DOHH2 (cell line): Measurements from ENCODE around the gene SPR.
A peak's percentile ranks its signal among the peaks of the same experiment; 100 is the strongest.

Source experiments
- H3F3A ChIP-seq: fragments of 200-600 bp; sonication (generic), shearing (Covaris generic); 2 replicates; pipeline ENCODE4 v1.6.0; 2016; ENCODE audit warnings: antibody characterized with exemption, mild to moderate bottlenecking; ENCODE audit not compliant: control insufficient read depth, insufficient read depth
- H3K27ac ChIP-seq: fragments of 200-600 bp; sonication (generic); 2 replicates; pipeline ENCODE4 v1.5.1; 2014; ENCODE audit warnings: low read depth, mild to moderate bottlenecking, low read length, moderate library complexity
- H3K27me3 ChIP-seq: fragments of 200-600 bp; sonication (generic); 2 replicates; pipeline ENCODE4 v1.6.1; 2014; ENCODE audit warnings: mild to moderate bottlenecking, low read length, mixed read lengths; ENCODE audit not compliant: control insufficient read depth
- H3K36me3 ChIP-seq: fragments of 200-600 bp; sonication (generic); 2 replicates; pipeline ENCODE4 v1.6.1; 2014; ENCODE audit warnings: mild to moderate bottlenecking, low read length, moderate library complexity, mixed read lengths; ENCODE audit not compliant: control insufficient read depth
- H3K4me1 ChIP-seq: fragments of 200-600 bp; sonication (generic); 2 replicates; pipeline ENCODE4 v1.6.1; 2014; ENCODE audit warnings: mild to moderate bottlenecking, low read length, mixed read lengths; ENCODE audit not compliant: control insufficient read depth
- H3K4me2 ChIP-seq: fragments of 200-600 bp; sonication (generic); 2 replicates; pipeline ENCODE4 v1.6.0; 2014; ENCODE audit warnings: mild to moderate bottlenecking, low read length, moderate library complexity
- H3K4me3 ChIP-seq: fragments of 200-600 bp; sonication (generic); 2 replicates; pipeline ENCODE4 v1.5.1; 2014; ENCODE audit warnings: mild to moderate bottlenecking, low read length, mixed read lengths
- H3K79me2 ChIP-seq: fragments of 200-600 bp; sonication (generic); 2 replicates; pipeline ENCODE4 v1.6.1; 2014; ENCODE audit warnings: mild to moderate bottlenecking, low read length, mixed read lengths; ENCODE audit not compliant: control insufficient read depth
- H3K9me2 ChIP-seq: fragments of 200-600 bp; sonication (generic); replicated peaks from 2 replicates; pipeline ENCODE4 v1.6.1; 2014; ENCODE audit warnings: mild to moderate bottlenecking, low read length, mixed read lengths; ENCODE audit not compliant: control insufficient read depth
- H3K9me3 ChIP-seq: fragments of 200-600 bp; sonication (generic); 2 replicates; pipeline ENCODE4 v1.6.1; 2014; ENCODE audit warnings: antibody characterized with exemption, low read length, mixed read lengths; ENCODE audit not compliant: control insufficient read depth, insufficient read depth
- H4K20me1 ChIP-seq: fragments of 200-600 bp; sonication (generic); 2 replicates; pipeline ENCODE4 v1.6.0; 2014; ENCODE audit warnings: low read depth, mild to moderate bottlenecking, antibody characterized with exemption, low read length, moderate library complexity; ENCODE audit not compliant: control insufficient read depth, insufficient read depth
- EZH2phosphoT487 ChIP-seq: fragments of 200-600 bp; sonication (generic); IDR thresholded peaks from 2 replicates; pipeline ENCODE4 v1.6.1; 2017; ENCODE audit warnings: borderline replicate concordance, mild to moderate bottlenecking, antibody characterized with exemption, low read length, moderate library complexity, mixed read lengths
- TF ChIP-seq, protein P1 (sequence below): fragments of 200-600 bp; sonication (generic); IDR thresholded peaks from one replicate; pipeline ENCODE4 v1.5.1; 2014; ENCODE audit warnings: antibody characterized with exemption, mild to moderate bottlenecking, low read depth, low read length; ENCODE audit not compliant: poor library complexity, severe bottlenecking

The SPR gene

DNA sequence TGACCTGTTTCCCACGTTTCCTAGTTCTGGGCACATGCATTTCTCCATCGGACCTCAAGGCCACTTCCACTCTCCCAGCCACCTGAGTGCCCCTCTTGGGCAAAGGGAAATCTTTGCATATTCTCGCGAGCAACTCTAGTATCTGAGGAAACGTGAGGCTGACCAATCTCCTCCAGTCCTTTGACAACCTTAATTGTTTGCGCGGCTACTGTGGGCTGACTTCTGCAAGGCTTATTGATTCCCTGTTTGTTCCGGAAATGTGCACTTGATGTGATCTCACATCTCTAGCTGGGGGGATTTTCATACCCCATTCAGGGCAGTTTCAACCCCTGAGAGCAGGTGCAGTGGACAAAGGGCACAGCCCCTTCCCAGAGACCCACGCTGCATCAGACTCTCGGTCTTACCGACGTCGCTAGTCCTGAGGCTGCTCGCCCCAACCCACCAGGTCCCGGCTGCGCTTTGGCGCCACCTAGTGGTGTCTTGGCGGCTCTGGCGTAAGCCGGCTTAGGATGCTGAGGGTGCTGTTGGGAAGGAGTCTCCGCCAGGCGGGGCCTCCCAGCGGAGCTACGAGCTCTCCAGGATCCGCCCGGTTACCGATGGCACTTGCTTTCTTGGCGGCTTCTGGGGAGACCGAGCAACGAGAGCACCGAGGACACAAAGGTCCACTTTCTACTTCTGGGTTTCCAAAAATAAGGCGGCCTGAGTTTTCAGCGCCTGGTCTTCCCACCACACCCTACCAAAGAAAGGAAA is 24.8 kb upstream of the SPR start:
- Histone ChIP-seq H3K79me2 (no peaks in the 10 kb centered on the region), H4K20me1 (no peaks in the 10 kb centered on the region), H3K27ac (no peak overlapping the region), H3F3A (no peaks in the 10 kb centered on the region), H3K9me2 (no peaks in the 10 kb centered on the region), H3K4me2 (peak overlapping the region; percentile 44), H3K9me3 (no peaks in the 10 kb centered on the region), H3K36me3 (no peaks in the 10 kb centered on the region), H3K27me3 (peaks cover 5% of the 10 kb centered on the region; the same call in 1 of the 2 replicates), H3K4me3 (no peak overlapping the region; the same call in 1 of the 2 replicates), H3K4me1 (peaks cover 7% of the 10 kb centered on the region; the same call in 1 of the 2 replicates)
- TF ChIP-seq, protein P1, sequence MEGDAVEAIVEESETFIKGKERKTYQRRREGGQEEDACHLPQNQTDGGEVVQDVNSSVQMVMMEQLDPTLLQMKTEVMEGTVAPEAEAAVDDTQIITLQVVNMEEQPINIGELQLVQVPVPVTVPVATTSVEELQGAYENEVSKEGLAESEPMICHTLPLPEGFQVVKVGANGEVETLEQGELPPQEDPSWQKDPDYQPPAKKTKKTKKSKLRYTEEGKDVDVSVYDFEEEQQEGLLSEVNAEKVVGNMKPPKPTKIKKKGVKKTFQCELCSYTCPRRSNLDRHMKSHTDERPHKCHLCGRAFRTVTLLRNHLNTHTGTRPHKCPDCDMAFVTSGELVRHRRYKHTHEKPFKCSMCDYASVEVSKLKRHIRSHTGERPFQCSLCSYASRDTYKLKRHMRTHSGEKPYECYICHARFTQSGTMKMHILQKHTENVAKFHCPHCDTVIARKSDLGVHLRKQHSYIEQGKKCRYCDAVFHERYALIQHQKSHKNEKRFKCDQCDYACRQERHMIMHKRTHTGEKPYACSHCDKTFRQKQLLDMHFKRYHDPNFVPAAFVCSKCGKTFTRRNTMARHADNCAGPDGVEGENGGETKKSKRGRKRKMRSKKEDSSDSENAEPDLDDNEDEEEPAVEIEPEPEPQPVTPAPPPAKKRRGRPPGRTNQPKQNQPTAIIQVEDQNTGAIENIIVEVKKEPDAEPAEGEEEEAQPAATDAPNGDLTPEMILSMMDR, result peak; percentile 98
- no peak for TF ChIP-seq EZH2phosphoT487

DNA sequence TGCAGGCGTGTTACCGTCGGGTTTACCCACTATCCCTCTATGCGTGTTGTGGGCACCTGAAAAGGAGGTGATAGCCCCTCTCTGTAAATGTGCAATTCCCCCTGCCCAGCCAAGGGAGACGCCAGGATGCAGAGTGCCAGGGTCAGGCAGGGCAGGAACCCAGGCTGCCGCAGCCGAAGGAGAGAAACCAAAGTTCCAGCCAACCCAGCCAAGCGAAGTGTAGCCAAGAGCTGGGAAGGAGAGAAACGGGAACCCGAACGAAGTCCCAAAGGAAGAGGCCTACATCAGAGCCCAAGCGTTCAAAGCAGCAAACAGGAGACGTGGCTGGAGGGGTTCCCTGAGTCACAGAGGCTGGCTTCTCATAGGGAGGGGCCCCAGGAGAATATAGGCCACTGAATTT is 24.2 kb upstream of the SPR start:
- Histone ChIP-seq H3K27ac (no peak overlapping the region), H3K9me3 (no peaks in the 10 kb centered on the region), H3F3A (no peaks in the 10 kb centered on the region), H4K20me1 (no peaks in the 10 kb centered on the region), H3K4me3 (no peak overlapping the region), H3K79me2 (no peaks in the 10 kb centered on the region), H3K4me2 (peak overlapping the region; percentile 44; the same call in 1 of the 2 replicates), H3K36me3 (no peaks in the 10 kb centered on the region), H3K27me3 (peaks cover 5% of the 10 kb centered on the region; the same call in 1 of the 2 replicates), H3K4me1 (peaks cover 7% of the 10 kb centered on the region; the same call in 1 of the 2 replicates), H3K9me2 (no peaks in the 10 kb centered on the region)
- TF ChIP-seq, protein P1, result no peak
- TF ChIP-seq EZH2phosphoT487, result no peak

DNA sequence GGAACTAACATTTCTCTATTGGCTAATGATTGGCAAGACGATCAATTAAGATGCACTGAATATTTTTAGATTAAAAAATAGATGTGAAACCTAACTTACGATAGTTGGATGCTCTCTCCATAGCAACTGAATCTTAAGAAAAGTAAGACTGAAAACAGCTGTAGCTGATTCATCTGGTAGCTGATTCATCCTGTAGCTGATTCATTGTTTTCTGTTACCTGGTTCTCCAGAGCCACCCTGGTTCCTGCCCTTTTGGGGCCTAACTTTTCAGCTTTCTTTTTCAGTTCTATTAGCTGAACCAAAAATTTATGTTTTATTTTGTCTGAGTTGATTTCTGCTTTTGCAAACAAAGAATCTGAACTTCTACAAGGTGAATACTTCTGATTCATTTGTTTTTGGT is 22.7 kb upstream of the SPR start:
- H3K9me3 ChIP-seq, result no peaks in the 10 kb centered on the region
- H3K4me1 ChIP-seq, result peaks cover 7% of the 10 kb centered on the region; the same call in 1 of the 2 replicates
- no peaks in the 10 kb centered on the region for H3K36me3 ChIP-seq
- no peaks in the 10 kb centered on the region for H3F3A ChIP-seq
- H3K4me2 ChIP-seq, result no peak overlapping the region
- no peaks in the 10 kb centered on the region for H4K20me1 ChIP-seq
- H3K27ac ChIP-seq, result no peak overlapping the region
- TF ChIP-seq, protein P1, result no peak
- TF ChIP-seq EZH2phosphoT487, result no peak
- H3K9me2 ChIP-seq, result no peaks in the 10 kb centered on the region
- peaks cover 5% of the 10 kb centered on the region for H3K27me3 ChIP-seq
- H3K79me2 ChIP-seq, result no peaks in the 10 kb centered on the region
- H3K4me3 ChIP-seq, result no peak overlapping the region
